ENCODE data around the gene EPHA3. TPM values are rescaled to one million over a fixed set of nuclear protein-coding genes. Genes with fewer than 3 reads are reported as not detected.
A peak's percentile ranks its signal among the peaks of the same experiment; 100 is the strongest.

EPHA3 gene
- total RNA-seq, 1 experiment from 2014 or later, result 0.74 TPM

DNA sequence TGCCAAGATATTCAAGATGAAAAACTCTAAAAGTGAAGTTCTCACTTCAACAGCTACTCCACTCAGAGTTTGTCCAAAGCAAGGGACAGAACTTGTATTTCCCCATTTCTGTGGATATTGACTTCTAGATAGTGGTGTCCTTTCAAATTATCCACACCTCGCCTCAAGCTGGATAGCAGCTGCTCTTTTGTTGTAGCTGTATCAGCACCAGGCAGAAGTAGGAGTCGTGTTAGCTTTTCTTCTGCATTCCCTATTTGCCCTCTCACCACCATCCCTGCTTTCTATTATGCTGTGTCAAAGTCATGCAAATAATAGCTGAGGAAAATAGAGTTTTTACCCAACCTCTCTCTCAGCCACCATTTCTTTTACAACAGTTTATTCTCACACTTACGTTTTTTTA, 303.8 kb downstream of the EPHA3 start:
- peaks cover 34% of the 10 kb centered on the region for H3K4me1 Mint-ChIP-seq
- POLR2A ChIA-PET, result interaction anchor here (0.7 kb wide), 1 partner anchor 210 kb away, joined by 3 read pairs; no protein-coding TSS in a partner anchor
- no peaks in the 10 kb centered on the region for H3K36me3 Mint-ChIP-seq
- H3K27ac Mint-ChIP-seq, result no peak overlapping the region
- DNase-seq (ENCODE audit: low spot score), result no peak
- no peaks in the 10 kb centered on the region for H3K9me3 Mint-ChIP-seq
- ATAC-seq, result peak; percentile 59
- H3K4me3 Mint-ChIP-seq, result no peak overlapping the region
- no peaks in the 10 kb centered on the region for H3K27me3 Mint-ChIP-seq (ENCODE audit: low read depth)
- TF ChIP-seq E2F4 (CRISPR knock-in tag; IDR thresholded peaks at IDR 0.05; ENCODE audit: borderline replicate concordance, low read depth), result no peak
- no peak for TF ChIP-seq FOXK1 (CRISPR knock-in tag; IDR thresholded peaks at IDR 0.05)
- TF ChIP-seq, protein P1, sequence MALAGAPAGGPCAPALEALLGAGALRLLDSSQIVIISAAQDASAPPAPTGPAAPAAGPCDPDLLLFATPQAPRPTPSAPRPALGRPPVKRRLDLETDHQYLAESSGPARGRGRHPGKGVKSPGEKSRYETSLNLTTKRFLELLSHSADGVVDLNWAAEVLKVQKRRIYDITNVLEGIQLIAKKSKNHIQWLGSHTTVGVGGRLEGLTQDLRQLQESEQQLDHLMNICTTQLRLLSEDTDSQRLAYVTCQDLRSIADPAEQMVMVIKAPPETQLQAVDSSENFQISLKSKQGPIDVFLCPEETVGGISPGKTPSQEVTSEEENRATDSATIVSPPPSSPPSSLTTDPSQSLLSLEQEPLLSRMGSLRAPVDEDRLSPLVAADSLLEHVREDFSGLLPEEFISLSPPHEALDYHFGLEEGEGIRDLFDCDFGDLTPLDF (CRISPR knock-in tag; IDR thresholded peaks at IDR 0.05), result no peak
- no peak for TF ChIP-seq CBFB (CRISPR knock-in tag; IDR thresholded peaks at IDR 0.05; ENCODE audit: low read depth)
- no peak for TF ChIP-seq ATF6 (CRISPR knock-in tag; IDR thresholded peaks at IDR 0.05)
- TF ChIP-seq ZNF317 (CRISPR knock-in tag; IDR thresholded peaks at IDR 0.05; ENCODE audit: borderline replicate concordance, low read depth), result no peak
- TF ChIP-seq, protein P2, sequence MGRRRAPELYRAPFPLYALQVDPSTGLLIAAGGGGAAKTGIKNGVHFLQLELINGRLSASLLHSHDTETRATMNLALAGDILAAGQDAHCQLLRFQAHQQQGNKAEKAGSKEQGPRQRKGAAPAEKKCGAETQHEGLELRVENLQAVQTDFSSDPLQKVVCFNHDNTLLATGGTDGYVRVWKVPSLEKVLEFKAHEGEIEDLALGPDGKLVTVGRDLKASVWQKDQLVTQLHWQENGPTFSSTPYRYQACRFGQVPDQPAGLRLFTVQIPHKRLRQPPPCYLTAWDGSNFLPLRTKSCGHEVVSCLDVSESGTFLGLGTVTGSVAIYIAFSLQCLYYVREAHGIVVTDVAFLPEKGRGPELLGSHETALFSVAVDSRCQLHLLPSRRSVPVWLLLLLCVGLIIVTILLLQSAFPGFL (CRISPR knock-in tag; IDR thresholded peaks at IDR 0.05; ENCODE audit: borderline replicate concordance), result no peak
- no peak for TF ChIP-seq OVOL2 (CRISPR knock-in tag; IDR thresholded peaks at IDR 0.05; ENCODE audit: borderline replicate concordance)
- TF ChIP-seq, protein P3, sequence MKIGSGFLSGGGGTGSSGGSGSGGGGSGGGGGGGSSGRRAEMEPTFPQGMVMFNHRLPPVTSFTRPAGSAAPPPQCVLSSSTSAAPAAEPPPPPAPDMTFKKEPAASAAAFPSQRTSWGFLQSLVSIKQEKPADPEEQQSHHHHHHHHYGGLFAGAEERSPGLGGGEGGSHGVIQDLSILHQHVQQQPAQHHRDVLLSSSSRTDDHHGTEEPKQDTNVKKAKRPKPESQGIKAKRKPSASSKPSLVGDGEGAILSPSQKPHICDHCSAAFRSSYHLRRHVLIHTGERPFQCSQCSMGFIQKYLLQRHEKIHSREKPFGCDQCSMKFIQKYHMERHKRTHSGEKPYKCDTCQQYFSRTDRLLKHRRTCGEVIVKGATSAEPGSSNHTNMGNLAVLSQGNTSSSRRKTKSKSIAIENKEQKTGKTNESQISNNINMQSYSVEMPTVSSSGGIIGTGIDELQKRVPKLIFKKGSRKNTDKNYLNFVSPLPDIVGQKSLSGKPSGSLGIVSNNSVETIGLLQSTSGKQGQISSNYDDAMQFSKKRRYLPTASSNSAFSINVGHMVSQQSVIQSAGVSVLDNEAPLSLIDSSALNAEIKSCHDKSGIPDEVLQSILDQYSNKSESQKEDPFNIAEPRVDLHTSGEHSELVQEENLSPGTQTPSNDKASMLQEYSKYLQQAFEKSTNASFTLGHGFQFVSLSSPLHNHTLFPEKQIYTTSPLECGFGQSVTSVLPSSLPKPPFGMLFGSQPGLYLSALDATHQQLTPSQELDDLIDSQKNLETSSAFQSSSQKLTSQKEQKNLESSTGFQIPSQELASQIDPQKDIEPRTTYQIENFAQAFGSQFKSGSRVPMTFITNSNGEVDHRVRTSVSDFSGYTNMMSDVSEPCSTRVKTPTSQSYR (CRISPR knock-in tag; IDR thresholded peaks at IDR 0.05), result no peak
- TF ChIP-seq PRRX2 (CRISPR knock-in tag; IDR thresholded peaks at IDR 0.05), result no peak
- no peak for TF ChIP-seq USF2 (CRISPR knock-in tag; IDR thresholded peaks at IDR 0.05)
- no peak for TF ChIP-seq CREB1 (CRISPR knock-in tag; IDR thresholded peaks at IDR 0.05)
- no peak for TF ChIP-seq ZNF121 (CRISPR knock-in tag; IDR thresholded peaks at IDR 0.05)
- TF ChIP-seq TCF7 (CRISPR knock-in tag; IDR thresholded peaks at IDR 0.05; ENCODE audit: low read depth), result no peak
- TF ChIP-seq ZNF232 (CRISPR knock-in tag; IDR thresholded peaks at IDR 0.05), result no peak
- TF ChIP-seq, protein P4, sequence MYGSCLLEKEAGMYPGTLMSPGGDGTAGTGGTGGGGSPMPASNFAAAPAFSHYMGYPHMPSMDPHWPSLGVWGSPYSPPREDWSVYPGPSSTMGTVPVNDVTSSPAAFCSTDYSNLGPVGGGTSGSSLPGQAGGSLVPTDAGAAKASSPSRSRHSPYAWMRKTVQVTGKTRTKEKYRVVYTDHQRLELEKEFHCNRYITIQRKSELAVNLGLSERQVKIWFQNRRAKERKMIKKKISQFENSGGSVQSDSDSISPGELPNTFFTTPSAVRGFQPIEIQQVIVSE (CRISPR knock-in tag; IDR thresholded peaks at IDR 0.05; ENCODE audit: borderline replicate concordance), result no peak
- TF ChIP-seq, protein P5, sequence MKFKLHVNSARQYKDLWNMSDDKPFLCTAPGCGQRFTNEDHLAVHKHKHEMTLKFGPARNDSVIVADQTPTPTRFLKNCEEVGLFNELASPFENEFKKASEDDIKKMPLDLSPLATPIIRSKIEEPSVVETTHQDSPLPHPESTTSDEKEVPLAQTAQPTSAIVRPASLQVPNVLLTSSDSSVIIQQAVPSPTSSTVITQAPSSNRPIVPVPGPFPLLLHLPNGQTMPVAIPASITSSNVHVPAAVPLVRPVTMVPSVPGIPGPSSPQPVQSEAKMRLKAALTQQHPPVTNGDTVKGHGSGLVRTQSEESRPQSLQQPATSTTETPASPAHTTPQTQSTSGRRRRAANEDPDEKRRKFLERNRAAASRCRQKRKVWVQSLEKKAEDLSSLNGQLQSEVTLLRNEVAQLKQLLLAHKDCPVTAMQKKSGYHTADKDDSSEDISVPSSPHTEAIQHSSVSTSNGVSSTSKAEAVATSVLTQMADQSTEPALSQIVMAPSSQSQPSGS (CRISPR knock-in tag; IDR thresholded peaks at IDR 0.05; ENCODE audit: borderline replicate concordance, low read depth), result no peak
- TF ChIP-seq, protein P6, sequence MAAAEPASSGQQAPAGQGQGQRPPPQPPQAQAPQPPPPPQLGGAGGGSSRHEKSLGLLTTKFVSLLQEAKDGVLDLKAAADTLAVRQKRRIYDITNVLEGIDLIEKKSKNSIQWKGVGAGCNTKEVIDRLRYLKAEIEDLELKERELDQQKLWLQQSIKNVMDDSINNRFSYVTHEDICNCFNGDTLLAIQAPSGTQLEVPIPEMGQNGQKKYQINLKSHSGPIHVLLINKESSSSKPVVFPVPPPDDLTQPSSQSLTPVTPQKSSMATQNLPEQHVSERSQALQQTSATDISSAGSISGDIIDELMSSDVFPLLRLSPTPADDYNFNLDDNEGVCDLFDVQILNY (CRISPR knock-in tag; IDR thresholded peaks at IDR 0.05), result no peak
- CTCF ChIA-PET, result no interaction called here

Measured in WTC11 (cell line).